ENCODE measurements around the gene BARHL2.

BARHL2 gene

DNA sequence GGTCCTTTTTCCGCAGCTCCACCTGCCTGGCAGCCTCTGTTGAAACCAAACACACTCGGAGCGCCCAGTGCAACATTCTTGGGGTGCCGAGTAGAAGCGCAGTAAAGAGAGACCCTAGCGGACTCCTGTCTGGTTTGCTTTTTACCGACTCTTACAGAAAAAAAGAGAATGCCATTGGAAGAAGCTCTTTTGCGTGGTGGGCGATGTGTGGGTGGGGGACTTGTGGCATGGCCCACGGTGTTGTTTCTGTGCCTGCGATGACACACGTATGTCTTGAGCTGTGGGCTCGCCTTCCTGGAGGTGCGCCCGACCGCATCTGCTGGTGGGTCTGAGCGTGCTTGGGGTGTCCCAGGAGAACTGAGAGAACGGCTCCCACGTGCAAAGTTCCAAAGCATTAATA is 7.3 kb upstream of the BARHL2 start:
- no peak for DNase-seq

DNA sequence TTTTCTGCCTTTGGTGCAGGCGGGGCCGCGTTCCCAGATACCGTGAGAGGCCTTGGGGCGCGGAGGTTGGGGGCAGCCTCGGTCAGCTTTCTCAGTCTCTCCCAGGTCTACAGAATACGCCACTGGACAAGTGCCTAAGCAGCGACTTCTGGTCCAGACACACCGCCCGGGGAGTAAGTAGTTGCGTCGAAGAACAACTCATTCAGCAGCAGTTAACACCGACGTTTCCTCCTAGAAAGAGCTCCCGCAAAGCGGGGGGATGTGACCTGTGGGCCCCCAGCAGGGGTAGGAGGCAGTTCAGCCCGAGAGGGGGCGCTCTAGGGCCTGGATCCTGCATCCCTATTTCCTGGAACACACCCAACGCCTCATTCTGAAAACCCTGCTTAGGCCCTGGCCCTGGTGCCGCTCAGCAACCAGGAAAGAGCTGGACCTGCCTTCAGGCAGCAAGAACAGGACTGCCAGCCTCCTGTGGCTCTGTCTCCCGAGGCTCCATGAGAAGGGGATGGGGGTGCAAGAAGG is 6.5 kb upstream of the BARHL2 start:
- DNase-seq, result no peak

DNA sequence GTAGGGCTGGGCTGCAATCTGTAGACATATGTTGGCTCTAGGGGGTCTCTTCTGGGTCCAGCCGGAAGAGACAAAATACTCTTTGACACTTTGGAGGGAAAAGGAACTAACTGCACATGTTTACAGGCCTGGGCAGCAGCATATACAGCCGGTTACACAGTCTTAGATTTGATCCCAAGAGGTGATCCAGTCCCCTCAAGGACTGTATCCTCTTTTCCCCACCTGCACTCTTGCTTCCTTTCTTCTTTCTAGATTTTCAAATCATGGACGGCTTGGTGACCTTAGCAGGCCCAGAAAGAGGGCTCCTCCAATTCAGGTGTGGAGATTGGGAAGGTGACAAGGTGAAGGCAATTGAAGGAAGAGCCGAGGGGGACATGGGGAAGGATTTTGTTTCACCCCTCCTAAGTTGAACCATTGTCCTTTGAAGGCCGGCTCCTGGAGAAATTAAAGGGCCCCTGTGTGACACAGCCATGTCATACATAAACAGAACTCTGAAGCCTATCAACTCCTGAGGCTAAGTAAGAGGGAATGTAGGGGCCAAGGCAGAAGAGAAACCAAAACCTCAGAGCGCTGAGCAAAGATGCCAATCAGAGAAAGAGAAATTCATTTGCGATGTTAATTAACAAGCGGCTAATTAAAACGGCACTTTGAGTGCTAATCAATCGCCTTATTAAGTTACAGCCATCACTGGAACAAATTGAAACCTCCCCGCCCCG is 5.9 kb upstream of the BARHL2 start:
- no peak for DNase-seq

DNA sequence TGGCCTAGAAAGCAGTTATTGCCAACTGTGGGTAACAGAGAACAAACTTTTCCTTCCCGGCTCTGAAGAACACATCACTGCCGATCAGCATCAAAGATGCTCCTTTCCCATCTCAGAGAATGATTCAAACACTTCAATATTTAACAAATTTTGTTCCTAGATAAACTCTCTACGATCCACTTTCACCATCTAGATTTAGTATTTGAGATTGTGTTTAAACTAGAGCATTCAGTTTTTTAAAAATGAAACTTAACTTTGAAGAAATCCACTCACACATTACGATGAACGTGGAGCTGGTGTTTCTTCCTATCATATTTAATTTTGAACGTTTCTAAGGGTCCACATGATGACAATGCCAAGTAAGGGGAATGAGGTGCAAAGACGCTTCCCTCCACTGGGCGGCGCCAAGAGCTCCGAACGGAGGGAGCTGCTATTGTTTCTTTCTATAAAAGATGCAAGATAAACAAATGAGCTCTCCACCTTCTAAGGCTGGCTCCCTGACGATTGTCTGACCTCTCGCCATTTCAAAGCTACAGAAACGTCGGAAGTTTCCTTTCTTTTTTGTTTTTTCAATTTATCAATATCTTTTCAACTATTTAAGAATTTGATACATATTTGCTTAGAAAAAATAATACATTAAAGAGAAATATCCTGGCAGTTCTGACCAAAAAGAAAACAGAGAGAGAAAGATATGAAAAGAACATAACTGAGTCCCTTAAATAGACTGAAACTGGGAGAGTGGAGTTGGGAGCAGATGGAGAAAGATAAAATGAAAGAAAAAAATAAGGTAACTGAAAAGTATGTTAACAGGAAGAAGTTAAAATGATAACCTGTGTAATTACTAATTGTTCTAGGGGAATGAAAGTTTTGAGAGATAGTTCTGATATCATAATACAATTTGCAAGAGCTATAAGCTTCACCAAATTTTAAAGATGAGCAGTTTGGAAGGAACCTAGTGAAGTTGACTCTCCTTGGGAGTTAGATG is 4.4 kb upstream of the BARHL2 start:
- DNase-seq, result no peak

DNA sequence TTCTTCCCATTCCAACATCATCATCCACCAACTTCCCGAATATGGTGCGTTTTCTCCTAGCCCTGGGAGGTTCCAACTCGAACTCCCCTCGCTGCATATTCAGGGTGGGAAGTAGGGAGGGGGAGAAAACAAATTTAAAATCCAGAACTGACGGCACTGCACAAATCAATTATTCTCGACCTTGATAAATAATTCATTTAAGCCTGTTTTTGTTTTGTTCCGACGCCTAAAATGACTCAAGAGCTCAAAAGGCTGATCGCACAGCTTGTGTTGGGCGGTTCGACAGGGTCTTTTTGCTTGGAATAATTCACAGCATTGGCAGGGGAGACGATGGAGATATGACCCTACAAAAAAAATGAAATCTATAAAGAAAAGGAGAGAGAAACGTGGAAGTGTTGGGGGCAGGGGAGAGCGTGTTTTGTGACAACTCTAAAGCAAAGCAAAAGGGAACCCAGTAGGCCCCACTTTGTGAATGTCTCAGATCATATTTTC is 3.1 kb upstream of the BARHL2 start:
- no peak for DNase-seq

DNA sequence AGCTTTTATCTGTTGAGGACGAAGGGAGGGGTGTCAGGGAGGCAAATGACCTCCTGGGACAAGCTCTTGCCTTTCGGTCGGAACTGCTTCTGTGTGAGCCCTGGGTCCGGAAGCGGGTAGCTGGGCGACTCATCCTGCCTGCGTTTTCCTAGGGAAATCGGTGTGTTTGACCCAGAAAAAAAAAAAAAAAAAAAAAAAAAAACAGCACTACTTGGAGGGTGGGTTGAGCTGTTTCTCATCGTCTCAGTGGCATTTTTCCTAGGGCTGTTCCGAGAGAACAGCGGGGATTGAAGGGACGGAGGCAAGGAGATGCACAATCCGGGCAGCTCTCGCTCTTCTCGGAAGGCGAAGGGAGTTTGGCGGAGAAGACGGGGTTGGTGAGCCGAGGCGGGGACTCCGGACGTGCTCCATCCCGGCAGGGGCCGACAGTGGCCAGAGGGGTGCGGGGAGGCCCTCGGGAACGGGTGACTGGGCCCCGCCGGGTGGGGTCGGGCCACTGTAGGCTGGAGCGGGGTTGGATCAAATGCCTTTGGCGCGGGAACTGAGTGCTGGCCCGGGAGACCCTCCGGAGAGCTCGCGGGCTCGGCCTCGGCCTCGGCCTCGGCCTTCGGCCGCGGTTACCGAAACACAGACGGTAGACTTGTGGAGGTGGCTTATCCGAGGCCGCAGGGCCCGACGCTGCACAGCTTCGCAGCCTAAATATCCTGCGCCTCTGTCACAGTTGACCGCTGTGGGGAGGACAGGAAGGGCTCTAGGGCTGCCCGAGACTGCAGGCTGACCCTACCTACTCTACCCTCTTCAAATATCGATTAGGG is 2.4 kb upstream of the BARHL2 start:
- DNase-seq, result no peak

DNA sequence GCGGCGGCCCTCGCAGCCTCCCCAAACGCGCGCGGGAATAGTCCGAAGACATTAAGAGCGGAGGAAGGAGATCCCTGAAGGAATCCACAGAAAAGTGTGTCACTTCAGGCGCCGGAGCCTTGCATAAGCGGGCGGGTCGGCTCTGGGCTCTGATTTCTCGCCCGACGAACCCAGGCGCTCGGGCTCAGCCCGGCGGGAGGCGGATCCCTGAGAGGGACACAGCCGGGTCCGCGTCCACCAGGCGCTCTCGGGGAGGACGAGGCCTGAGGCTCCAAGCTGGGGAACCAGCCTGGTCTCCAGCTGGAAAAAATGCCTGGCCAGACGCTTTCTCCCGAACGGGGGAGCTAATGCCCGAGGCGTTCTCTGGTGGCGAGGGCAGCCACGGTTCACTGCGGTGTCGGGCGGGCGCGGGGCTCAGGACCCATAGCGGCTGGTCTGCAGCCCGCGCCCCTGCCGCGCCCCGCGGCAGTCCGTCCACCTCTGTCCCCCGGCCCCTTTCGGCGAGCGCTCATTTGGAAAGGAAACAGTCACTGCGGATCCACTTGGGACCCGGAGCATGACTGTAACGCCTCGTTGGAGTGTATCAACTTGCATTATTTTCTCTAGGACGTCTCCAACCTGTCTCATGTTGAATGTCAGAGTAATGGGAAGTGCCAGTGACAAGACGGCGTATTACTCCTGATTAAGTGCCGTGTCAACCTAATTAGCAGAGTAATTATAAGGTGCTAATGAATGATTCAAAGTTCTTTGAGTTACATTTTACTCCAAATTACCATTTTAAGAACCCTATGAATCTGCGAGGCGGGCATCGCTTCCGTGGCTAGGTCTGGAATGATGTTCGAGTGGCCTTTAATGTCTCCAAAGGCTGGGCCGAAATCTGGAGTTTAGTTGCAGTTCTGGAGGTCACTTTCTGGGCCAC is 1.6 kb upstream of the BARHL2 start:
- DNase-seq, result no peak

DNA sequence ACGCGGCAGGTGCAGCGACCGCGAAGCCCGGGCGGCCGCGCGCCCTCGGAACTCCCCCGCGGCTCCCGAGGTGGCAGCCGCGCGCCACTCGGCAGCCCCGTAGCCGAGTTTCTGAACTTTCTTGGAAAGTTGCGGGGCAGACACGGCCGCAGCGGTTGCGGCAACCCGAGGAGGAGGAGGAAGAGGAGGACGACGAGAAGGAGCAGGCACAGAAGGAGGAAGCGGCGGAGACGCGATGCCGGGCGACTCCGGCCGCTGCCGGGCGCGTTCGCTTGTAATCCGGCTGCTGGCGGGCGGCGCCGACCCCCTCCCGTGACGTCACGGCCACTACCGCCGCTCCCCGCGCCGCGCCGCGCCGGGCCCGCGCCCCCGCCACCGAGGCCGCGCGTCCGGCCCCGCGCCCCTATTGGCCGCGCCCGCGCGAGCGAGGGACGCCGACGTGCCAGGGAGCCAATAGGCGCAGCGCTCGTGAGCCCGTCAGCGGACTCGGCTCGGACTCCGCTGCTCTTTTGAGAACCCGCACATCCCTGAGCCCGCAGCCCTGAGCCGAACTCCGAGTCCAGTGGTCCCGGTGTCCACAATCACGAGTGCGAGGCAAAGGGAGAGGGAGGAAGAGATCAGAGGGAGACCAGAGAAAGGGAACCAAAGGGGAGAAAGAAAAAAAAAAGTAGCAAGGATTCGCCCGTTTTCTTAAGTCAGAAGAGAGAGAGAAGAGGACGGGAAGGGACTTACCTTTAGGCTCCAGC is 736 bp upstream of the BARHL2 start:
- no peak for DNase-seq

DNA sequence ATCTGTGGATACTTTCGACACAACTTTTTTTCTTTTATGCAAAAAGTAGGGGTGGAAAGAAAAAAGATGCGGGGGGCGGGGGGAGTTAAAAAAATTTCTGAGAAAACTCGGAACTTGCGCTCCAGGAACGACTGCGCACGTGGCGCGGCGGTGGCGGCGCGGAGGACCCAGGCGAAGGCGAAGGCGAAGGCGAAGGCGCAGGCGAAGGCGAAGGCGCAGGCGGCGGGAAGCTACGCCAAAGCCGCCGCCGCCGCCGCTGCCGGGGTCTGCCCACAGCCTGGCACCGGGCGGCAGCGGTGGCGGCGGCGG is 208 bp upstream of the BARHL2 start:
- no peak for DNase-seq

DNA sequence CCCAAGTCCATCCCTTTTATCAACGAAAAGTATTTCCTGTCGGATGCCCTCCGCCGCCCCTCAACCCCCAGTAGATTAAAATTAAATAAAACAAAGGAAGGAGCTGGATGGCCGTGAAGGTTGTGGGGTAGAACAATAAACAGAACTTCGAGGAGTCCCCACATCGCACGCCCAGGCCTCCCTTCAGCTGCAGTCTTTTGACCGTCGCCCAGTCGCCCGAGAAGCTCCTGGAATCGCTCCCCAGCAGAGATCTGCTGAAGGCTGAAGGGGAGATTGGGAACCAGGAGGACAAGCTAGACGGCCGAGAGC is 905 bp downstream of the BARHL2 start:
- no peak for DNase-seq

DNA sequence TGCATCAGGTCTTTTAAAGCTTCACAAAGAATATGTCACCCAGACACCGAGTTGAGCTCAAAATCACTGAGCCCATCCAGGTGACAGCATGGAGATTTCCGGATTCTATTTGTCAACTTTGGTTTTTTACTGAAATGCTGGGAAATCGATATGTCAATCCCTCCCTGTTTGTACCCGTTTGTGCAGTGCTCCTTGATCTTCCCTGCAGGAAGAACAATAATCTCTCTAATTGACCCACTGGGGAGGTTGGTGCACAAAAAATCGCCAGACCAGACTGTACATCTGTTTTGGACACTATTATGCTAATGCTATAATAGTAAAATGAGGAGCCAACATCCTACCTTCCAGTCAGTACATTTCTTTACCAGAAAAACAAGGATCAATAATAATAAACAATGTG is 1.8 kb downstream of the BARHL2 start:
- DNase-seq, result no peak

DNA sequence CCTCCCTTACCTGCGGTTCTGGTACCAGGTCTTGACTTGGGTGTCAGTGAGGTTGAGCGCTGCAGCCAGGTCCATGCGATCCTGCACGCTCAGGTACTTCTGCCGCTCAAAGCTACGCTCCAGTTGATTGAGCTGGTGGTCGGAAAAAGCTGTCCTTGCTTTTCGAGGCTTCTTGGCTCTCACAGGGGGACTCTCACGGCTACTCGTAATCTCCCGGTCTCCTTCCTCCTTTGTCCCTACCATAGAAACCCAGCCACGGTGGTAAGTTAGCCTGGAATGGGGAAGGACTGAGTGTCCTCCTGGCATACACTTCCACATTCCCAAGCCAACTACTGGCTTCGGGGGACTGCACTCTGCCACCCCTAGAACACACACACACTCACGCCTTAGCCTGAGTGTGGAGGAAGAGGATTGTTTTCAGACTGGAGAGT is 2.6 kb downstream of the BARHL2 start:
- no peak for DNase-seq

DNA sequence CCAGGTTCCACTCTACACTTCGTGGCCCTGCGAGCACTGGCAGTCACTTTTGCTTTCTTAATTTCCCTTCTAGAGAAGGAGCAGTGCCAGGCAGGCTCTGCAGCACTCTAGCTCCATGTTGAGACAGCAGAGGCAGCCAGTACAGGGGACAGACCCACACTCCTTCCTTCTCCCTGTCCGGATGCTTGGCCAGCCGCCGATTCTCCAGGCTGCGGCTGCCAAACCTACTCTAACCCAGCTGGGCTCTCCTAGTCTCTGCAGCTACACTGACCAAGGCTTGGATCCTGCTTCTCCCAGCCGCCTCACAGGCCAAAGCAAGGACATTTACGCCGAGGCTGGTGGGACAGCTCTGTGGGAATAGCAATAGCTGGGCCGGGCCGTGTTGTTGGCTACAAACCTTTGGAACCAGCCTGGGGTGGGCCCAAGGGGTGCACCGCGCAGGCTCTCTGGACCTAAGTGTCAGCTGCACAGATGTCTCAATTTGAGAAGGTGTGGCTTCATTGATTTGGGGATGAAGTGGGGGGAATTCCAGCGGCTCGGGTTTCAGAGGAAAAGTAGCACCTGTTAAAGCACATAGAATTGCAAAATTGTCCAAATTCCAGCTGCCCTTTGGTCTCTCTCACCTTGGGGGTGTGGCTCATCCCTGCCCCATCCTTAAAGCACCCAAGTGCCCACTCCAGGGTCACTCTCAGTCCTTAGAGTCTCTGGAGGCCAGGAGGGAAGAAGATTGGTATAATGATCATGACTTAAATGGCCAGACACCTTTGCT is 3.2 kb downstream of the BARHL2 start:
- no peak for DNase-seq

DNA sequence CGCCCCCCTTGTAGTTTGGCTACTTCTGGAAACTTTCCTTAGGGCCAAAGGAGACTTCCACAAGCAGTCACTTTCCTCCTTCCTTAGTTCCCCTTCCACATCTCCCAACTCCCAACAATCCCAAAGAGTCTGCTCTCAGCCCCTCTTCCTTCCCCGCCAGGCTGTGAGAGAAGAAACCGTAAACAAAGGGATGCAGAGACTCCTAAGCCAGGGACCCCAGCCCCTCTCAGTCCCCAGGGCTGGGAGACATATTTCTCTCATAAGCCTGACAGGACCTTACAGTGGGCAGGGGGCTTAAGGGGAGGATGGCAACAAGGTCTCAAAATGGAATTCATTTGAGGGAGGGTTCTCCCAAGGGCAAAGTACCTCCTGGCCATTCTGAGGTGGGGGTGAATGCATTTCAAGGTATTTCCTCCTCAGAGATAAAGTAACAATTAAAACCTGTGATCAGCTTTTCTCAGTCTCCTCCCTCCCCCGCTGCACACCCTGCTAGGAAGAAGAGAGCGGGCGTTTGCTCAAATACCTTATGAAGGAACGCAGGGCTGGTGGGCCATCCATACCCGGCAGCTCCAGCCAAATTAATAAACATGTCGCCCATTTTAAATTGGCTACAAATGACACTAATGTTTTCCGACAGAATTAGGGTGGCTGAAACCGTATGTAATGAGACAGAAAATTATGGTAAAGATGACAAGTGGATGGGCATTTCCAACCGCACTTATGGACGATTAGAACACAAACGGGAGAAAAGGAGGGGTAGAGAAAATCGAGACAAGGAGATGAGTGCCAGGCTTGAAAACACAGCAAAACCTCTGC is 4.0 kb downstream of the BARHL2 start:
- no peak for DNase-seq

DNA sequence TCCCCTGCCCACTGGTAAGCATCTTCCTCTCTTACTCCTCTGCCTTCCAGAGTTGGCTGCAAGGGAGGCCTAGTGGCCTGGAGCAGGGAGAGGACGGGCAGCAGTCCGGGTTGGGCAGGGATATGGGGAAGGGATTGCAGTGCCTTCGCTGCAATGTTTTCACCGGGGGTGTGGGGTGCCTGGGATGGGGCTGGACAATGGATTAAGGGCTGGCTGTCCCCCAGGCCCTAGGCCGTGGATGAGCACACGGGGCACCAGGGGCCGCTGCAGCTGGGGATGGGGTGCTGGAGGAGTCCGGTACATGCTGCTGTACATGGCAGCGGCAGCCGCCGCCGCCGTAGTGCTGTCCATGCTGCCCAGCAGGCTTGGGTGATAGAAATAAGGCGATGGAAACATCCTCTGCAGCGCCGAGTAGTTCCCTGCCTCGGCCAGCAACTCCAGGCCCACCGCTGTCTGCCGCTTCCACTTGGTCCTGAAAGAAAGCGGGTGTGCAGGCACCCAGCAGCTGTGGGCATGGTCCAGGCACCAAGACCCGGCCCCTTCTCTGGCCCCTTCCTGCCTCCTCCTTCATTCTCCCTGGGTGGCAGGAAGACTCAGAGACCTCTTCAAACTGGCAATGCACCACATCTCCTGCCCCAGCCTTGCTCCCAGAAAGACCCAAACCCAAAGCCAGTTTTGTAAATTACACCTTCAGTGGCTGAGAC is 4.8 kb downstream of the BARHL2 start:
- no peak for DNase-seq

DNA sequence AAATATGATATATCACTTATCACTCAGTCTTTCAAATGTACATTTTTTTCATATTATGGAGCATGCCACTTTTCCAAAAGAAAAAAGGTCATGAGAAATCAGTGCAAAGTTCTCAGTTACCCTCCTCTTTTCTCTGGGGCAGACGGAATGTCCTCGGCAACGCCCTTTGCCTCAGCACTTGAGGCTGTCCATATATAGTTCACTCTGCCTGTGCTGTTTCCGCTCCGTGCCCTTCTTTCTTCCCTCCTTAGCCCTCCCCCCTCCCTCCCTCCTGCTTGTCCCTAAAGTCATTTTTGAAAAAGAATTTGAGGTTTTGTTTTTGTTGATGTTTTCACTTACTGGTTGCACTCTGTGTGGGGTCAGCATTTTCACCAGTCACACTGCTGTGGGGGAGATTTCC is 5.4 kb downstream of the BARHL2 start:
- no peak for DNase-seq

DNA sequence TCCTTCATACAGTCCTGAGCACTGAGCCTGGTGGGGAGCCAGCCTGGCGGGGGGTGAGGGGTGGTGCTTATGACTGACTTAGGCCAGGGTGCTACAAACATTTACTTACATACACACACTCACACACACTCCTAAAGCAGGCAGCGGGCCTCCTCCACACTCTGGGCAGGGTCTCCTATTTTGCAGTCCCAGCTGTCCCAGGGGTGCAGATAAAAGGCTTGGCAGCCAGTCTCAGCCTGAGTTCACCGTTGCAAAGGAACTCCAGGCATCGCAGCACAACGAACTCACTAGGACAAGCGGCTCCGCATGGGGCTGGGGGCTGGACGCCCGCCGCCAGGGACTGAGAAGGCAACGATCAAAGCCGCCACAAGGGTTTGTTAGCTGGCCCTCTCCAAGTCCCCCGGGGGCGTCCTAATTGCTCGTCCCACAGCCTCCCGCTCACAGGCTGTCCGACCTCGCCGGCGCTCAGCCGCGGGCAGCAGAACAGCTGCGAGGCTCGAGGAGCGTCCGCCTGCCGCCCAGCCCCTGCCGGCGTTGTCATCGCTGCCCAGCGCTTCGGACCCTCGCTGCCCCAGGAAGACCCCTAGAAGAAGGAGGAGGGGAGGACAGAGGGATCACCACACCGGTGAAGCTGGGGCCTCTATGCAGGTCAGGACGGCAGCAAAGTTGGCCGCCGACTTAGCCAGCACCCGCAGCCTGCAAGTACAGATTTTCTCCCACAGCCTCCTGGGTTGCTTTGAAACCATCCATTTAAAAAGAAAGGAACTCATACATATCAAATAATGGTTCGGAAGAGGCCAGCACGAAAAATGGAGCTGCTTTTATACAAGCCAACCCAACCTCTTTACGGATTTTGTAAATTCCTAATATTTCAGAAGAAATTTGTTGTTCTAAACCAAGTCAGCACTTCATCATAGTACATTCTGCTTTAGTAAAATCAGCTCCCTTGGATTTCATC is 6.2 kb downstream of the BARHL2 start:
- no peak for DNase-seq

DNA sequence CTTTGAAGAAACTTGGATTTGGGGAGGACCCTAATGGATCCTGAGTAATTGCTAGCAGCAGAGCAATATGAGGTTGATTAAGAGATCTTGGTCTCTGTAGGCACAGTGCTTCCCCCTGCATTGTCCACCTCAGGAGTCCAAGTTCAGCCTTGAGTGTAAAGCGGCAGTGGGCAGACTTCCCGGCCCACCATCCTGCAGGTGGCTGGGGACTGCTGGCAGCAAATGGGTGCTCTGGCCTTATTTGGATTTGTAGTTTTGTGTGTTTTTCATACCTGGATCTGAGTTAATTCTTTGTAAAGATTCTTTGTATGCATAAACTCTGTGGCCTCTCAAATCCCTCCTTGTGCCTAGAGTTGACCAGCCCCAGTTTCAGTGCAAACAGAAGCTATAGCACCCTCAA is 7.6 kb downstream of the BARHL2 start:
- no peak for DNase-seq
